GM21367 (cell line): ENCODE measurements around the gene GLRX5.
A peak's percentile ranks its signal among the peaks of the same experiment; 100 is the strongest.
"Not testable (repeated sequence)": the region's sequence is repeated elsewhere in the genome, so short reads cannot be mapped to it uniquely, and the experiment has no call there.

Source experiments
- ATAC-seq: cut with Tn5 transposase; IDR thresholded peaks from one replicate; pipeline ENCODE4 v1.9.1; 2021; ENCODE audit not compliant: unreplicated experiment

The GLRX5 gene

GRCh38 chr14:95498622-95499353, 36.1 kb upstream of the GLRX5 start:
- ATAC-seq: no peak

- no peak for ATAC-seq
Measured at GRCh38 chr14:95499354-95499750, 35.5 kb upstream of the GLRX5 start.

GRCh38 chr14:95500201-95500681, 34.6 kb upstream of the GLRX5 start:
- ATAC-seq: no peak

GRCh38 chr14:95500772-95501401, 34.0 kb upstream of the GLRX5 start:
- ATAC-seq: no peak

GRCh38 chr14:95502381-95502950, 32.4 kb upstream of the GLRX5 start:
- ATAC-seq: no peak

- ATAC-seq: no peak
Measured at GRCh38 chr14:95503365-95504134, 31.3 kb upstream of the GLRX5 start.

- no peak for ATAC-seq
Measured at GRCh38 chr14:95504135-95505029, 30.5 kb upstream of the GLRX5 start.

- peak; percentile 41 for ATAC-seq
Measured at GRCh38 chr14:95505030-95505589, 29.7 kb upstream of the GLRX5 start.

GRCh38 chr14:95507174-95507573, 27.7 kb upstream of the GLRX5 start:
- ATAC-seq: no peak

GRCh38 chr14:95507701-95508103, 27.1 kb upstream of the GLRX5 start:
- no peak for ATAC-seq

- no peak for ATAC-seq
Measured at GRCh38 chr14:95508377-95508776, 26.5 kb upstream of the GLRX5 start.

GRCh38 chr14:95509495-95509894, 25.4 kb upstream of the GLRX5 start:
- ATAC-seq: no peak

- ATAC-seq: not testable (repeated sequence)
Measured at GRCh38 chr14:95510344-95510743, 24.5 kb upstream of the GLRX5 start.

GRCh38 chr14:95510804-95511203, 24.0 kb upstream of the GLRX5 start:
- no peak for ATAC-seq

- no peak for ATAC-seq
Measured at GRCh38 chr14:95511687-95512086, 23.2 kb upstream of the GLRX5 start.

GRCh38 chr14:95513291-95513690, 21.6 kb upstream of the GLRX5 start:
- ATAC-seq: no peak

GRCh38 chr14:95514131-95515079, 20.4 kb upstream of the GLRX5 start:
- ATAC-seq: no peak

GRCh38 chr14:95515080-95515489, 19.8 kb upstream of the GLRX5 start:
- ATAC-seq: no peak
